NCI-H748 treated with DMSO at 0.1 percent for 48 hours (cell line): ENCODE results near the gene LRRC15.

Experiments used
- DNase-seq: peaks from one replicate; lab custom pipeline; 2025; lab: John Stamatoyannopoulos, UW

LRRC15 gene

GRCh38 chr3:194369522-194370279, at the start of gene LRRC15:
LRRC15 (minus strand) TSS chr3:194369743; CDS start chr3:194361043, 8,700 bp downstream.
- no peak for DNase-seq

- no peak for DNase-seq
Measured at GRCh38 chr3:194418671-194419070, 49.1 kb upstream of the LRRC15 start.

GRCh38 chr3:194407423-194407822, 37.9 kb upstream of the LRRC15 start:
- no peak for DNase-seq

- no peak for DNase-seq
Measured at GRCh38 chr3:194405766-194406165, 36.2 kb upstream of the LRRC15 start.

- DNase-seq = peak; percentile 22
Measured at GRCh38 chr3:194404365-194405140, 35.0 kb upstream of the LRRC15 start.

- DNase-seq = no peak
Measured at GRCh38 chr3:194401868-194402329, 32.4 kb upstream of the LRRC15 start.

GRCh38 chr3:194401346-194401745, 31.8 kb upstream of the LRRC15 start:
- DNase-seq = no peak

GRCh38 chr3:194399874-194400411, 30.4 kb upstream of the LRRC15 start:
- DNase-seq = no peak

- no peak for DNase-seq
Measured at GRCh38 chr3:194399166-194399565, 29.6 kb upstream of the LRRC15 start, which contains the start of gene GP5. GP5 (minus strand) TSS chr3:194399266; CDS start chr3:194398282, 984 bp downstream.

GRCh38 chr3:194397757-194398312, 28.3 kb upstream of the LRRC15 start:
- DNase-seq = no peak

GRCh38 chr3:194396859-194397756, 27.6 kb upstream of the LRRC15 start:
- DNase-seq = no peak

GRCh38 chr3:194396539-194396858, 27.0 kb upstream of the LRRC15 start:
- DNase-seq = no peak

GRCh38 chr3:194395778-194396538, 26.4 kb upstream of the LRRC15 start:
- DNase-seq = no peak

GRCh38 chr3:194395212-194395611, 25.7 kb upstream of the LRRC15 start:
- DNase-seq = peak; percentile 16

GRCh38 chr3:194392576-194392975, 23.0 kb upstream of the LRRC15 start:
- DNase-seq = no peak

GRCh38 chr3:194390835-194391234, 21.3 kb upstream of the LRRC15 start:
- DNase-seq = no peak

GRCh38 chr3:194389269-194389668, 19.7 kb upstream of the LRRC15 start:
- no peak for DNase-seq

- DNase-seq = no peak
Measured at GRCh38 chr3:194387926-194388418, 18.4 kb upstream of the LRRC15 start.

- no peak for DNase-seq
Measured at GRCh38 chr3:194387276-194387675, 17.7 kb upstream of the LRRC15 start.

- no peak for DNase-seq
Measured at GRCh38 chr3:194386648-194387047, 17.1 kb upstream of the LRRC15 start.

- no peak for DNase-seq
Measured at GRCh38 chr3:194386066-194386465, 16.5 kb upstream of the LRRC15 start.
